ENCODE measurements around the gene FCHO1. TPM values are rescaled to one million over a fixed set of nuclear protein-coding genes. Genes with fewer than 3 reads are reported as not detected.
"Not testable (repeated sequence)": the region's sequence is repeated elsewhere in the genome, so short reads cannot be mapped to it uniquely, and the experiment has no call there.

FCHO1 gene
- total RNA-seq, 1 donor from 2014 or later, result 1.5 TPM

GRCh38 chr19:17796838-17797423, 45.7 kb downstream of the FCHO1 start:
- no peak for DNase-seq (ENCODE audit: low read depth)
- no peaks in the 10 kb centered on the region for H3K36me3 ChIP-seq (ENCODE audit: control insufficient read depth, insufficient read depth, low read length)
- H3K27me3 ChIP-seq (ENCODE audit: control insufficient read depth, insufficient read depth, low read length), result peaks cover 15% of the 10 kb centered on the region
- TF ChIP-seq, protein P1, sequence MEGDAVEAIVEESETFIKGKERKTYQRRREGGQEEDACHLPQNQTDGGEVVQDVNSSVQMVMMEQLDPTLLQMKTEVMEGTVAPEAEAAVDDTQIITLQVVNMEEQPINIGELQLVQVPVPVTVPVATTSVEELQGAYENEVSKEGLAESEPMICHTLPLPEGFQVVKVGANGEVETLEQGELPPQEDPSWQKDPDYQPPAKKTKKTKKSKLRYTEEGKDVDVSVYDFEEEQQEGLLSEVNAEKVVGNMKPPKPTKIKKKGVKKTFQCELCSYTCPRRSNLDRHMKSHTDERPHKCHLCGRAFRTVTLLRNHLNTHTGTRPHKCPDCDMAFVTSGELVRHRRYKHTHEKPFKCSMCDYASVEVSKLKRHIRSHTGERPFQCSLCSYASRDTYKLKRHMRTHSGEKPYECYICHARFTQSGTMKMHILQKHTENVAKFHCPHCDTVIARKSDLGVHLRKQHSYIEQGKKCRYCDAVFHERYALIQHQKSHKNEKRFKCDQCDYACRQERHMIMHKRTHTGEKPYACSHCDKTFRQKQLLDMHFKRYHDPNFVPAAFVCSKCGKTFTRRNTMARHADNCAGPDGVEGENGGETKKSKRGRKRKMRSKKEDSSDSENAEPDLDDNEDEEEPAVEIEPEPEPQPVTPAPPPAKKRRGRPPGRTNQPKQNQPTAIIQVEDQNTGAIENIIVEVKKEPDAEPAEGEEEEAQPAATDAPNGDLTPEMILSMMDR (IDR thresholded peaks at IDR 0.05; ENCODE audit: insufficient read depth, low read length, poor library complexity, severe bottlenecking), result no peak
- H3K4me3 ChIP-seq (ENCODE audit: low read depth, low read length), result no peak overlapping the region

DNA sequence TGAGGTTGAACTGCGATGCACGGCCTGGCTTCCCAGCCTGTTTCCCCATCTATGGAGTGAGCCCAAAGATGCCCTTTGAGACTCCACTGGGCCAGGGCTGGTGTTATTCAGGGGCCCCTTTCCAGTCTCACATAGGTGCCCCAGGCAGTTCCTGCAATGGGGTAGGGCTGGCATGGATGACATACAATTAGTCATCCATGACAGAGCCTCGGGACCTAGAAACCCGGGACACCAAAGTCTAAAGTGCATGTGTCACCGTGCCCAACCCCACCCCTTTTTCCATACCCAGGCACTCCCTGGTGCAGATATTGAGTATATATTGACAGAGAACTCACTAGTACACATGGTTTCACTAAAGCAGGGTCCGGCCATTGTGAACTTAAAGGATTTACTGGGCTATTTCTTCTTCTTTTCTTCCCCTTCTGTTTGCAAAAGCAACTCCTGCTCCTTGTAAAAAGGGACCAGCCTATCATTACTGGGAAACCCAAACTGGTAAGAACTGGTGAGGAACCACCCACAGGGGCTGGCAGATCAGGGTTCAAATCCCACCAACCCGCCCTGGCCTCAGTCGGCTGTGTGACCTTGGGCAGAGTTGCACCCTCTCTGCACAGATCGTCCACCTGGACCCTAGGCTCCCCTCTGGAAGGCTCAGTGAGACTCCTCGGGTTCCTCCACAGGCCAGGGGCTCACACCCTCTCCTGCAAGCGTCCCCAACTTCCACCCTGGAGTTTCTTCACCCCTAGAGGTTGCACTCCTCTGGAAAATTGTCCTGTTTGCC, 46.3 kb downstream of the FCHO1 start:
- Histone ChIP-seq H3K4me3 (ENCODE audit: low read depth, low read length) (no peak overlapping the region), H3K36me3 (ENCODE audit: control insufficient read depth, insufficient read depth, low read length) (no peaks in the 10 kb centered on the region), H3K27me3 (ENCODE audit: control insufficient read depth, insufficient read depth, low read length) (peaks cover 17% of the 10 kb centered on the region)
- TF ChIP-seq, protein P1 (IDR thresholded peaks at IDR 0.05; ENCODE audit: insufficient read depth, low read length, poor library complexity, severe bottlenecking), result no peak
- DNase-seq (ENCODE audit: low read depth), result no peak

- peaks cover 17% of the 10 kb centered on the region for H3K27me3 ChIP-seq (ENCODE audit: control insufficient read depth, insufficient read depth, low read length)
- not testable (repeated sequence) for H3K36me3 ChIP-seq (ENCODE audit: control insufficient read depth, insufficient read depth, low read length); DNase-seq (ENCODE audit: low read depth)
These were observed 47.3 kb downstream of the FCHO1 start for GRCh38 chr19:17798599-17798998.

DNA sequence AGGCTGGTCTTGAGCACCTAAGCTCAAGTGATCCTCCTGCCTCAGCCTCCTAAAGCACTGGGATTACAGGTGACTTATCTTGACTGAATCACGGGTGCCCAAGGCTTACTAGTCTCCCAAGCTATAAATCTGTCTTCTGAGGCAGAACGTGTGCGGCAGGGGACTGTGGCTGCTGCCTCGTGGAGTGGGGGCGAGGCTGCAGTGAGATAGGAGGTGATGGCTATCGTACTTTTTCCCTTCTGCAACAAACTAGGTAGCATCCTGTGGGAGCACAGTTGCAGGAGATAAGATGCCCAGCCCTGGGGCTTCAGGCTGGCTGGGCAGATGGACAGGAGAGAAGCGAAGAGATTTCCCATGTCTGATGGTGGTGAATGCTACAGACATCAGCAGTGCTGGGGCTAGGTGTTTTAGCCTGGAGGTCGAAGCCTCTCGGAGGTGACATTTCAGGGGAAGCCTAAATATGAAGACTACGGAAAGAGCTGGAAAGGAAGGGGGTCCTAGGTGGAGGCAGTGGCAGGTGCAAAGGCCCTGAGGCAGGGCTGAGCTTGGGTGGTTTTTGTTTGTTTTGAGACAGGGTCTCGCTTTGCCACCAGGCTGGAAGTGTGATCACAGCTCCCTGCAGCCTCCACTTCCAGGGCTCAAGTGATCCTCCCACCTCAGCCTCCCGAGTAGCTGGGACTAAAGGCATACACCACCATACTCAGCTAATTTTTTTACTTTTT, 51.0 kb downstream of the FCHO1 start:
- DNase-seq (ENCODE audit: low read depth), result no peak
- Histone ChIP-seq H3K36me3 (ENCODE audit: control insufficient read depth, insufficient read depth, low read length) (no peaks in the 10 kb centered on the region), H3K4me3 (ENCODE audit: low read depth, low read length) (no peak overlapping the region), H3K27me3 (ENCODE audit: control insufficient read depth, insufficient read depth, low read length) (peaks cover 3% of the 10 kb centered on the region)
- TF ChIP-seq, protein P1 (IDR thresholded peaks at IDR 0.05; ENCODE audit: insufficient read depth, low read length, poor library complexity, severe bottlenecking), result no peak

More at GRCh38 chr19:17798599-17798998, 47.3 kb downstream of the FCHO1 start:
- not testable (repeated sequence) for H3K4me3 ChIP-seq (ENCODE audit: low read depth, low read length)

- DNase-seq (ENCODE audit: low read depth), result no peak
- TF ChIP-seq, protein P1 (IDR thresholded peaks at IDR 0.05; ENCODE audit: insufficient read depth, low read length, poor library complexity, severe bottlenecking), result no peak
- no peaks in the 10 kb centered on the region for H3K36me3 ChIP-seq (ENCODE audit: control insufficient read depth, insufficient read depth, low read length)
These were observed 52.1 kb downstream of the FCHO1 start for GRCh38 chr19:17803264-17803896.

GRCh38 chr19:17805427-17805826, 54.1 kb downstream of the FCHO1 start:
- DNase-seq (ENCODE audit: low read depth), result no peak
- Histone ChIP-seq H3K27me3 (ENCODE audit: control insufficient read depth, insufficient read depth, low read length) (peaks cover 3% of the 10 kb centered on the region), H3K36me3 (ENCODE audit: control insufficient read depth, insufficient read depth, low read length) (no peaks in the 10 kb centered on the region), H3K4me3 (ENCODE audit: low read depth, low read length) (no peak overlapping the region)
- TF ChIP-seq, protein P1 (IDR thresholded peaks at IDR 0.05; ENCODE audit: insufficient read depth, low read length, poor library complexity, severe bottlenecking), result no peak

More at GRCh38 chr19:17803264-17803896, 52.1 kb downstream of the FCHO1 start:
- no peak overlapping the region for H3K4me3 ChIP-seq (ENCODE audit: low read depth, low read length)
- H3K27me3 ChIP-seq (ENCODE audit: control insufficient read depth, insufficient read depth, low read length), result peaks cover 3% of the 10 kb centered on the region

Data from kidney epithelial cell (primary cell).